IMR-90 (cell line): ENCODE data around the gene MELTF. TPM values are rescaled to one million over a fixed set of nuclear protein-coding genes. Genes with fewer than 3 reads are reported as not detected.

ENCODE experiments used
- ATAC-seq: fragments of 200-7000 bp; cut with Tn5 transposase; 2 replicates; pipeline ENCODE4 v1.9.1; 2020; ENCODE audit warnings: low read depth, mild to moderate bottlenecking, moderate library complexity
- BruUV-seq: library from RNA; stranded (reverse); fragments of 400-500 nt; replicated peaks from 2 replicates; lab custom pipeline; 2021; lab: Mats Ljungman, UMichigan
- CTCF ChIA-PET: fragments of 300-600 bp; formaldehyde crosslinking; extraction: SDS; loops from one replicate; lab custom pipeline; 2021; ENCODE audit warnings: antibody characterized with exemption; lab: Yijun Ruan, JAX
- POLR2A ChIA-PET: fragments of 300-600 bp; sonication (Branson Sonifier 250); formaldehyde crosslinking; loops from one replicate; lab custom pipeline; 2022; ENCODE audit warnings: antibody characterized with exemption; ENCODE audit not compliant: unreplicated experiment; lab: Charles Lee
- DNase-seq: peaks from one replicate; pipeline ENCODE4 v3.0.0; 2013
- H2AFZ ChIP-seq: replicated peaks from 2 replicates; pipeline ENCODE3; 2013; ENCODE audit warnings: low read length, mild to moderate bottlenecking; ENCODE audit not compliant: poor library complexity
- H2AK5ac ChIP-seq: 2 replicates; pipeline ENCODE4 v1.6.1; 2013; ENCODE audit warnings: low read depth, low read length, inconsistent platforms
- H2AK9ac ChIP-seq: replicated peaks from 2 replicates; pipeline ENCODE3; 2013; ENCODE audit warnings: mild to moderate bottlenecking, low read depth, low read length, moderate library complexity; ENCODE audit not compliant: poor library complexity
- H2BK120ac ChIP-seq: 2 replicates; pipeline ENCODE4 v1.6.1; 2013; ENCODE audit warnings: low read depth, low read length, inconsistent platforms
- H2BK15ac ChIP-seq: 3 replicates; pipeline ENCODE4 v1.6.1; 2013; ENCODE audit warnings: low read depth, low read length, inconsistent platforms
- H2BK20ac ChIP-seq: 2 replicates; pipeline ENCODE4 v1.6.1; 2013; ENCODE audit warnings: low read depth, mild to moderate bottlenecking, inconsistent platforms, low read length, moderate library complexity
- H2BK5ac ChIP-seq: 2 replicates; pipeline ENCODE4 v1.6.1; 2013; ENCODE audit warnings: mild to moderate bottlenecking, low read depth, low read length, inconsistent platforms; ENCODE audit not compliant: poor library complexity, severe bottlenecking
- H3K14ac ChIP-seq: replicated peaks from 2 replicates; pipeline ENCODE4 v1.6.1; 2013; ENCODE audit warnings: low read depth, low read length, inconsistent platforms
- H3K18ac ChIP-seq: 2 replicates; pipeline ENCODE4 v1.6.1; 2013; ENCODE audit warnings: low read depth, low read length, control low read depth
- H3K23ac ChIP-seq: 2 replicates; pipeline ENCODE4 v1.6.1; 2013; ENCODE audit warnings: low read depth, low read length, inconsistent platforms
- H3K27ac ChIP-seq: 2 replicates; pipeline ENCODE4 v1.5.1; 2013; ENCODE audit warnings: mild to moderate bottlenecking, control low read depth, low read length; ENCODE audit not compliant: insufficient read depth
- H3K27me3 ChIP-seq: 2 replicates; pipeline ENCODE4 v1.6.1; 2013; ENCODE audit warnings: low read length; ENCODE audit not compliant: control insufficient read depth, insufficient read depth
- H3K36me3 ChIP-seq: 2 replicates; pipeline ENCODE4 v1.6.1; 2013; ENCODE audit warnings: low read length, mixed read lengths; ENCODE audit not compliant: control insufficient read depth, insufficient read depth
- H3K4ac ChIP-seq: 2 replicates; pipeline ENCODE4 v1.6.1; 2013; ENCODE audit warnings: low read depth, low read length, inconsistent platforms
- H3K4me1 ChIP-seq: 2 replicates; pipeline ENCODE4 v1.6.1; 2013; ENCODE audit warnings: low read length, mixed read lengths; ENCODE audit not compliant: control insufficient read depth, insufficient read depth
- H3K4me2 ChIP-seq: 2 replicates; pipeline ENCODE4 v1.6.1; 2013; ENCODE audit warnings: low read depth, mild to moderate bottlenecking, control low read depth, low read length, moderate library complexity
- H3K4me3 ChIP-seq: 2 replicates; pipeline ENCODE4 v1.5.1; 2013; ENCODE audit warnings: low read depth, mild to moderate bottlenecking, control low read depth, low read length, moderate library complexity; ENCODE audit not compliant: insufficient read depth
- H3K56ac ChIP-seq: 2 replicates; pipeline ENCODE4 v1.6.1; 2013; ENCODE audit warnings: low read length, inconsistent platforms; ENCODE audit not compliant: insufficient read depth; ENCODE audit errors: extremely low read depth
- H3K79me1 ChIP-seq, 2 experiments: 2 replicates each; pipeline ENCODE4 v1.6.1; 2013; ENCODE audit warnings: low read length in 2 of 2, inconsistent platforms in 1 of 2, low read depth in 1 of 2
- H3K9ac ChIP-seq: 2 replicates; pipeline ENCODE4 v1.6.1; 2013; ENCODE audit warnings: low read depth, low read length, control low read depth
- H3K9me1 ChIP-seq: 2 replicates; pipeline ENCODE4 v1.6.1; 2013; ENCODE audit warnings: low read length, inconsistent platforms; ENCODE audit not compliant: insufficient read depth
- H3K9me3 ChIP-seq: 2 replicates; pipeline ENCODE4 v1.6.1; 2013; ENCODE audit warnings: low read length; ENCODE audit not compliant: control insufficient read depth, insufficient read depth
- H4K20me1 ChIP-seq: 2 replicates; pipeline ENCODE4 v1.6.1; 2013; ENCODE audit warnings: low read length, inconsistent platforms; ENCODE audit not compliant: insufficient read depth
- H4K5ac ChIP-seq: 2 replicates; pipeline ENCODE4 v1.6.1; 2013; ENCODE audit warnings: mild to moderate bottlenecking, low read depth, low read length, control low read depth
- H4K8ac ChIP-seq, 2 experiments: 2 replicates each; pipeline ENCODE4 v1.6.1; 2013; ENCODE audit warnings: low read depth in 2 of 2, low read length in 2 of 2, control low read depth in 1 of 2, inconsistent platforms in 1 of 2
- H4K91ac ChIP-seq: 2 replicates; pipeline ENCODE4 v1.6.1; 2013; ENCODE audit warnings: low read depth, low read length, inconsistent platforms; ENCODE audit not compliant: insufficient read depth
- CEBPB ChIP-seq: IDR thresholded peaks from 2 replicates; pipeline ENCODE4 v1.6.1; 2012; ENCODE audit warnings: low read depth, low read length, improper control_type of control experiment
- FOS ChIP-seq: fragments of 150-350 bp; IDR thresholded peaks from 2 replicates; pipeline ENCODE4 v1.6.1; 2016; ENCODE audit warnings: low read depth, low read length
- MXI1 ChIP-seq: IDR thresholded peaks from 2 replicates; pipeline ENCODE4 v1.6.1; 2012; ENCODE audit warnings: low read depth, mild to moderate bottlenecking, low read length, moderate library complexity, borderline replicate concordance
- POLR2A ChIP-seq: IDR thresholded peaks from 2 replicates; pipeline ENCODE4 v1.6.1; 2012; ENCODE audit warnings: mild to moderate bottlenecking, low read depth, low read length
- RAD21 ChIP-seq: IDR thresholded peaks from 2 replicates; pipeline ENCODE4 v1.6.1; 2012; ENCODE audit warnings: low read length, improper control_type of control experiment
- RCOR1 ChIP-seq: IDR thresholded peaks from 2 replicates; pipeline ENCODE4 v1.6.1; 2012; ENCODE audit warnings: mild to moderate bottlenecking, low read length, improper control_type of control experiment; ENCODE audit not compliant: insufficient replicate concordance
- RFX5 ChIP-seq: IDR thresholded peaks from 2 replicates; pipeline ENCODE4 v1.8.0; 2012; ENCODE audit warnings: low read depth, mild to moderate bottlenecking, low read length, moderate library complexity
- SMC3 ChIP-seq: fragments of 150-350 bp; IDR thresholded peaks from 2 replicates; pipeline ENCODE4 v1.6.1; 2016; ENCODE audit warnings: low read depth, mild to moderate bottlenecking, antibody characterized with exemption, low read length, moderate library complexity
- WGBS, 2 experiments: methylation state at CpG; one replicate each; pipeline versions ENCODE4 v1.1.5 to v1.1.7; 2013; ENCODE audit warnings: missing lambda C conversion rate in 2 of 2; ENCODE audit not compliant: insufficient read length in 1 of 2; ENCODE audit errors: extremely low coverage in 2 of 2; 5-methylcytosine and 5-hydroxymethylcytosine counted together
- dilution Hi-C: fragments of 300-500 bp; cut with HindIII; formaldehyde crosslinking; loops from one replicate; pipeline ENCODE4 v1.14.3; 2018; ENCODE audit warnings: low sequenced_read_pairs; ENCODE audit not compliant: unreplicated experiment
- in situ Hi-C: fragments of 300-500 bp; cut with MboI; formaldehyde crosslinking; loops from 3 replicates; pipeline ENCODE4 v1.14.3; 2019; ENCODE audit warnings: low sequenced_read_pairs, inconsistent platforms, mixed read lengths
- intact Hi-C: fragments of 100-400 bp; cut with micrococcal nuclease; formaldehyde crosslinking; loops from 2 replicates; pipeline ENCODE4 v1.10.0; 2022
- polyA plus RNA-seq, 3 experiments: library from polyadenylated mRNA; depleted of rRNA; stranded (reverse); fragments of >200 nt; gene quantifications; 2 replicates each; pipeline ENCODE4 v1.2.3, GENCODE V29; 2012; ENCODE audit warnings: low replicate concordance in 1 of 3
- total RNA-seq: library from RNA; depleted of rRNA; stranded (reverse); fragments of >200 nt; gene quantifications from 2 replicates; pipeline ENCODE4 v1.2.3, GENCODE V29; 2012
- TF ChIP-seq, protein P1 (sequence below): conservative IDR thresholded peaks from 2 replicates; pipeline ENCODE4 v1.5.1; 2012; ENCODE audit warnings: mild to moderate bottlenecking, low read depth, low read length, improper control_type of control experiment

Gene MELTF
- total and polyA plus RNA-seq, 2 of the 4 experiments (the other 2 are of a cell fraction), result 0.18 to 0.50 TPM

DNA sequence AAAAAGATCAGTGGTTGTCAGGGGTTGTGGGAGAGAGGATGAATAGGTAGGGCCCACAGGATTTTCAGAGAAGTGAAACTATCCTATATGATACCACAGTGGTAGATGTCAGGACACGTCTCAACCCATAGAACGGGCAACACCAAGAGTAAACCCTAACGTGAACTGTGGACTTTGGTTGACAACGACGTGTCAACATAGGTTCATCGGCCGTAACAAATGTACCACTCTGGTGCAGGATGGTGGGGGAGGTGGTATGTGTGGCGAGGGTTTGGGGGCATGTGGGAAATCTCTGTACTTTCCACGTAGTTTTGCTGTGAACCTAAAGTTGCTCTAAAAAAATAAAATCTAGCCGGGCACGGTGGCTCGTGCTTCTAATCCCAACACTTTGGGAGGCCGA, 48.0 kb downstream of the MELTF start:
- Histone ChIP-seq H2AFZ (no peak overlapping the region), H2BK15ac (no peak overlapping the region), H3K14ac (no peak overlapping the region), H3K9ac (no peak overlapping the region), H3K79me1 (no peaks in the 10 kb centered on the region), H2AK5ac (no peak overlapping the region), H3K4ac (no peak overlapping the region), H3K4me1 (no peaks in the 10 kb centered on the region), H3K18ac (no peak overlapping the region), H4K8ac (no peak overlapping the region), H3K4me2 (no peak overlapping the region), H3K9me1 (no peaks in the 10 kb centered on the region), H3K27me3 (peaks cover 9% of the 10 kb centered on the region), H4K91ac (no peak overlapping the region), H4K5ac (no peak overlapping the region), H2BK5ac (no peak overlapping the region), H3K56ac (no peak overlapping the region), H2AK9ac (no peak overlapping the region), H4K20me1 (no peaks in the 10 kb centered on the region), H3K27ac (no peak overlapping the region), H3K23ac (no peak overlapping the region), H2BK20ac (no peak overlapping the region), H2BK120ac (no peak overlapping the region), H3K4me3 (no peak overlapping the region), H3K36me3 (no peaks in the 10 kb centered on the region), H3K9me3 (peaks cover 5% of the 10 kb centered on the region)
- intact Hi-C loops (no loop called here), in situ Hi-C loops (no loop called here), dilution Hi-C loops (no loop called here)
- DNase-seq, result no peak
- ATAC-seq, result no peak
- no TSS peak for BruUV-seq
- WGBS, 2 experiments, result 92% methylated on average over 6 of the region's 13 CpGs; no CpG with 5 or more reads in 1 of the 2 experiments
- ChIA-PET CTCF (no interaction called here), POLR2A (no interaction called here)
- TF ChIP-seq FOS (no peak), MXI1 (no peak), SMC3 (no peak), RCOR1 (no peak), POLR2A (no peak), RAD21 (no peak), CEBPB (no peak), RFX5 (no peak)
- TF ChIP-seq, protein P1, sequence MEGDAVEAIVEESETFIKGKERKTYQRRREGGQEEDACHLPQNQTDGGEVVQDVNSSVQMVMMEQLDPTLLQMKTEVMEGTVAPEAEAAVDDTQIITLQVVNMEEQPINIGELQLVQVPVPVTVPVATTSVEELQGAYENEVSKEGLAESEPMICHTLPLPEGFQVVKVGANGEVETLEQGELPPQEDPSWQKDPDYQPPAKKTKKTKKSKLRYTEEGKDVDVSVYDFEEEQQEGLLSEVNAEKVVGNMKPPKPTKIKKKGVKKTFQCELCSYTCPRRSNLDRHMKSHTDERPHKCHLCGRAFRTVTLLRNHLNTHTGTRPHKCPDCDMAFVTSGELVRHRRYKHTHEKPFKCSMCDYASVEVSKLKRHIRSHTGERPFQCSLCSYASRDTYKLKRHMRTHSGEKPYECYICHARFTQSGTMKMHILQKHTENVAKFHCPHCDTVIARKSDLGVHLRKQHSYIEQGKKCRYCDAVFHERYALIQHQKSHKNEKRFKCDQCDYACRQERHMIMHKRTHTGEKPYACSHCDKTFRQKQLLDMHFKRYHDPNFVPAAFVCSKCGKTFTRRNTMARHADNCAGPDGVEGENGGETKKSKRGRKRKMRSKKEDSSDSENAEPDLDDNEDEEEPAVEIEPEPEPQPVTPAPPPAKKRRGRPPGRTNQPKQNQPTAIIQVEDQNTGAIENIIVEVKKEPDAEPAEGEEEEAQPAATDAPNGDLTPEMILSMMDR, result no peak
